T1000 (cell line): ENCODE data around the gene DPY19L1.
A peak's percentile ranks its signal among the peaks of the same experiment; 100 is the strongest.
"Not testable (repeated sequence)": the region's sequence is repeated elsewhere in the genome, so short reads cannot be mapped to it uniquely, and the experiment has no call there.

Experiments
- DNase-seq: peaks from one replicate; lab custom pipeline; 2025; ENCODE audit warnings: mixed read lengths; lab: John Stamatoyannopoulos, UW

Gene DPY19L1

GRCh38 chr7:35037211-35037525, at the start of gene DPY19L1:
Gene DPY19L1, minus strand, starts transcription at chr7:35037485. Its CDS starts 91 bp downstream, at chr7:35037394.
- DNase-seq = no peak

GRCh38 chr7:35079517-35079916, 42.2 kb upstream of the DPY19L1 start:
- DNase-seq = not testable (repeated sequence)

GRCh38 chr7:35074008-35074407, 36.7 kb upstream of the DPY19L1 start:
- not testable (repeated sequence) for DNase-seq

GRCh38 chr7:35072950-35073827, 35.9 kb upstream of the DPY19L1 start:
- not testable (repeated sequence) for DNase-seq

GRCh38 chr7:35069084-35069483, 31.8 kb upstream of the DPY19L1 start:
- DNase-seq = not testable (repeated sequence)

GRCh38 chr7:35065382-35065781, 28.1 kb upstream of the DPY19L1 start:
- not testable (repeated sequence) for DNase-seq

- DNase-seq = not testable (repeated sequence)
These were observed 21.3 kb upstream of the DPY19L1 start for GRCh38 chr7:35058571-35058970.

- DNase-seq = not testable (repeated sequence)
These were observed 20.5 kb upstream of the DPY19L1 start for GRCh38 chr7:35057505-35058451.

GRCh38 chr7:35055733-35056132, 18.4 kb upstream of the DPY19L1 start:
- not testable (repeated sequence) for DNase-seq

GRCh38 chr7:35053488-35054175, 16.3 kb upstream of the DPY19L1 start:
- DNase-seq = not testable (repeated sequence)

- not testable (repeated sequence) for DNase-seq
These were observed 11.1 kb upstream of the DPY19L1 start for GRCh38 chr7:35048390-35048789.

GRCh38 chr7:35047912-35048305, 10.6 kb upstream of the DPY19L1 start:
- DNase-seq = not testable (repeated sequence)

- not testable (repeated sequence) for DNase-seq
These were observed 10.1 kb upstream of the DPY19L1 start for GRCh38 chr7:35047263-35047911.

- not testable (repeated sequence) for DNase-seq
These were observed 6.0 kb upstream of the DPY19L1 start for GRCh38 chr7:35043301-35043700.

- no peak for DNase-seq
These were observed 3.6 kb upstream of the DPY19L1 start for GRCh38 chr7:35040906-35041305.

- DNase-seq = no peak
These were observed 2.1 kb upstream of the DPY19L1 start for GRCh38 chr7:35039343-35039742.

- DNase-seq = no peak
These were observed 1.1 kb upstream of the DPY19L1 start for GRCh38 chr7:35038354-35038753.

- peak; percentile 90 for DNase-seq
These were observed 449 bp upstream of the DPY19L1 start for GRCh38 chr7:35037526-35038341.

GRCh38 chr7:35036361-35037171, 719 bp downstream of the DPY19L1 start:
- peak; percentile 9 for DNase-seq

- DNase-seq = peak; percentile 17
These were observed 1.7 kb downstream of the DPY19L1 start for GRCh38 chr7:35035511-35035961.
